Ishikawa (cell line): ENCODE measurements around the gene UVSSA.

Experiments
- FOXM1 ChIP-seq: IDR thresholded peaks from 2 replicates; pipeline ENCODE4 v1.6.1; 2012; ENCODE audit warnings: low read depth, borderline replicate concordance
- RAD21 ChIP-seq: IDR thresholded peaks from 2 replicates; pipeline ENCODE4 v1.6.1; 2012; ENCODE audit warnings: low read depth
- TAF1 ChIP-seq: IDR thresholded peaks from 2 replicates; pipeline ENCODE4 v1.6.1; 2012; ENCODE audit warnings: low read depth, mild to moderate bottlenecking
- TCF12 ChIP-seq: IDR thresholded peaks from 2 replicates; pipeline ENCODE4 v1.6.1; 2012; ENCODE audit warnings: low read depth

DNA sequence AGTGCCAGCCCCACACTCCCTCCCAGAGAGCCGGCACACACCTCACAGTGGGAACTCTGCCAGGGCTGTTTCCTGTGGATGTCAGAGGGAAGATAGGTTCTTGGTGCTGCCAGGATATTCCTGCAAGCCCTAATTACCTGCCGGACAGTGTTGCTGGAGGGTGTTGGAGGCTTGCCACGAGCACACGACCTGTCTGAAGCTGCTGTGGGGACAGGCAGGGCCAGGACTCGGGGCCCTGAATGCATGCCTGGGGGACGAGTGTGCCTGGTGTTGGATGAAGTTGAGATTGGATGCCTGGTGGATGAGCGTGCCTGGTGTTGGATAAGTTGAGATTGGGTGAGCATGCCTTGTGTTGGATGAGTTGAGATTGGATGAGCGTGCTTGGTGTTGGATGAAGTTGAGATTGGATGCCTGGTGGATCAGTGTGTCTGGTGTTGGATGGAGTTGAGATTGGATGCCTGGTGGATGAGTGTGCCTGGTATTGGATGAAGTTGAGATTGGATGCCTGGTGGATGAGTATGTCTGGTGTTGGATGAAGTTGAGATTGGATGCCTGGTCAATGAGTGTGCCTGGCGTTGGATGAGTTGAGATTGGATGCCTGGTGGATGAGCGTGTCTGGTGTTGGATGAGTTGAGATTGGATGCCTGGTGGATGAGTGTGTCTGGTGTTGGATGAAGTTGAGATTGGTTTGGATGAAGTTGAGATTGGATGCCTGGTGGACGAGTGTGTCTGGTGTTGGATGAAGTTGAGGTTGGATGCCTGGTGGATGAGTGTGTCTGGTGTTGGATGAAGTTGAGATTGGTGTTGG, 23.2 kb upstream of the UVSSA start:
- no peak for TF ChIP-seq TCF12
- no peak for TF ChIP-seq FOXM1
- TF ChIP-seq RAD21 = no peak
- no peak for TF ChIP-seq TAF1
